CD4-positive, alpha-beta T cell (primary cell): ENCODE measurements around the gene SCAPER. TPM values are rescaled to one million over a fixed set of nuclear protein-coding genes. Genes with fewer than 3 reads are reported as not detected.

Experiments used
- ATAC-seq: fragments of 200-7000 bp; cut with Tn5 transposase; one replicate; pipeline ENCODE4 v1.10.0; 2022; ENCODE audit warnings: mild to moderate bottlenecking; ENCODE audit not compliant: poor library complexity
- CTCF ChIA-PET: fragments of 350-600 bp; sonication (Branson Sonifier 250); formaldehyde crosslinking; loops from one replicate; lab custom pipeline; 2021; ENCODE audit warnings: antibody characterized with exemption, inconsistent platforms; lab: Charles Lee
- POLR2A ChIA-PET: fragments of 350-600 bp; sonication (Branson Sonifier 250); formaldehyde crosslinking; loops from one replicate; lab custom pipeline; 2021; ENCODE audit warnings: antibody characterized with exemption, inconsistent platforms; lab: Charles Lee
- DNase-seq, 14 experiments: peaks; one replicate each; pipeline ENCODE4 v3.0.0-alpha.2; 2013 to 2020; ENCODE audit warnings: mixed read lengths in 2 of 14
- H3K27ac ChIP-seq, 2 donors: one replicate each; pipeline versions ENCODE4 v1.5.1 to v1.7.0; 2013; ENCODE audit warnings: low read length in 2 of 2, low read depth in 1 of 2, mild to moderate bottlenecking in 1 of 2
- H3K27me3 ChIP-seq, 2 experiments: 1 replicate in 1 of 2; 2 replicates in 1 of 2; pipeline versions ENCODE4 v1.6.1 to v1.7.0; 2013; ENCODE audit warnings: low read length in 2 of 2, control low read depth in 1 of 2, mild to moderate bottlenecking in 1 of 2, moderate library complexity in 1 of 2; ENCODE audit not compliant: insufficient read depth in 2 of 2, control insufficient read depth in 1 of 2
- H3K36me3 ChIP-seq: one replicate; pipeline ENCODE4 v1.6.1; 2013; ENCODE audit warnings: low read length, control low read depth; ENCODE audit not compliant: insufficient read depth
- H3K4me1 ChIP-seq: one replicate; pipeline ENCODE4 v1.6.1; 2013; ENCODE audit warnings: low read length, control low read depth; ENCODE audit not compliant: insufficient read depth
- H3K4me3 ChIP-seq: one replicate; pipeline ENCODE4 v1.5.1; 2013; ENCODE audit warnings: mild to moderate bottlenecking, low read length, moderate library complexity
- H3K9me3 ChIP-seq, 2 experiments: 1 replicate in 1 of 2; 2 replicates in 1 of 2; pipeline versions ENCODE4 v1.6.1 to v1.7.0; 2013; ENCODE audit warnings: low read length in 2 of 2, mild to moderate bottlenecking in 2 of 2, control low read depth in 1 of 2, moderate library complexity in 1 of 2; ENCODE audit not compliant: control insufficient read depth in 1 of 2, insufficient read depth in 1 of 2
- H3K27ac Mint-ChIP-seq: one replicate; pipeline ENCODE4 v1.8.0; 2020; ENCODE audit warnings: mixed read lengths
- H3K27me3 Mint-ChIP-seq: one replicate; pipeline ENCODE4 v1.8.0; 2021; ENCODE audit warnings: mixed read lengths
- H3K36me3 Mint-ChIP-seq: one replicate; pipeline ENCODE4 v1.8.0; 2021; ENCODE audit warnings: low read depth, mixed read lengths
- H3K4me1 Mint-ChIP-seq: one replicate; pipeline ENCODE4 v1.8.0; 2021; ENCODE audit warnings: low read depth, mixed read lengths
- H3K4me3 Mint-ChIP-seq: one replicate; pipeline ENCODE4 v1.8.0; 2020; ENCODE audit warnings: mild to moderate bottlenecking, mixed read lengths
- H3K9me3 Mint-ChIP-seq: one replicate; pipeline ENCODE4 v1.8.0; 2020; ENCODE audit warnings: mixed read lengths
- intact Hi-C, 2 experiments: fragments of 100-400 bp; cut with DNase I in 1 of 2; cut with micrococcal nuclease in 1 of 2; formaldehyde crosslinking; loops; one replicate each; pipeline versions ENCODE4 v1.15.1 to v1.9.0; 2023 to 2025; cut with DNase I, micrococcal nuclease
- total RNA-seq, 174 experiments: library from RNA in 2 of 174; stranded (reverse) in 2 of 174; gene quantifications; one replicate each; pipeline ENCODE4 v1.2.3 and lab custom pipeline; 2021 to 2026
- TF ChIP-seq, protein P1 (sequence below): fragments of 200-600 bp; IDR thresholded peaks from one replicate; pipeline ENCODE4 v1.8.0; 2022; ENCODE audit warnings: antibody characterized with exemption, mild to moderate bottlenecking

The SCAPER gene
- total RNA-seq, 2 experiments from 2014 or later, result 40.3 to 41.2 TPM

DNA sequence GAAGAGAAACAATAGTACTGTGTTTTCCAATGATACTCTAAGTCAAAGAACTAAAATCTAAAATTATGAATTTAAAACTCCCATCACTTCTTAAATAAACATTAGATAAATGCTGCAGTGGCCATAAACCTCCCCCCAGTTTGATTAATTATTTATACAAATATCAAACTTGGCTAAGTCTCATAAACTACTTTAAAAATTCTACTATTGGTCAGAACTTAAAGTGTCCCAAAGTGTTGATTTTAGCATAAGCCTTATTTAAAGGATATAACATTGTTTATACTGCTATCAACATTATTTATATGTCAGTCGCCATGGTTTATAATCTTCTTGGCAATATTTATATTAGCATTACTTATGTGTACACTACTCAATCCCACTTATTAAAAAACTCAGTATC, 132.4 kb downstream of the SCAPER start:
- Mint-ChIP-seq H3K27me3 (no peaks in the 10 kb centered on the region), H3K4me3 (no peak overlapping the region), H3K27ac (peak overlapping the region; percentile 5), H3K4me1 (no peaks in the 10 kb centered on the region), H3K36me3 (peaks cover 88% of the 10 kb centered on the region), H3K9me3 (peaks cover 3% of the 10 kb centered on the region)
- Histone ChIP-seq H3K4me1 (no peaks in the 10 kb centered on the region), H3K27ac (no peak overlapping the region), H3K4me3 (no peak overlapping the region), H3K27me3 (no peaks in the 10 kb centered on the region), H3K9me3 (no peaks in the 10 kb centered on the region), H3K36me3 (peaks cover 6% of the 10 kb centered on the region)
- ChIA-PET POLR2A (no interaction called here), CTCF (interaction anchor here (0.9 kb wide), 1 partner anchor 29 kb away, joined by 4 read pairs; no protein-coding TSS in a partner anchor)
- ATAC-seq (no peak), DNase-seq (no peak)
- TF ChIP-seq, protein P1, sequence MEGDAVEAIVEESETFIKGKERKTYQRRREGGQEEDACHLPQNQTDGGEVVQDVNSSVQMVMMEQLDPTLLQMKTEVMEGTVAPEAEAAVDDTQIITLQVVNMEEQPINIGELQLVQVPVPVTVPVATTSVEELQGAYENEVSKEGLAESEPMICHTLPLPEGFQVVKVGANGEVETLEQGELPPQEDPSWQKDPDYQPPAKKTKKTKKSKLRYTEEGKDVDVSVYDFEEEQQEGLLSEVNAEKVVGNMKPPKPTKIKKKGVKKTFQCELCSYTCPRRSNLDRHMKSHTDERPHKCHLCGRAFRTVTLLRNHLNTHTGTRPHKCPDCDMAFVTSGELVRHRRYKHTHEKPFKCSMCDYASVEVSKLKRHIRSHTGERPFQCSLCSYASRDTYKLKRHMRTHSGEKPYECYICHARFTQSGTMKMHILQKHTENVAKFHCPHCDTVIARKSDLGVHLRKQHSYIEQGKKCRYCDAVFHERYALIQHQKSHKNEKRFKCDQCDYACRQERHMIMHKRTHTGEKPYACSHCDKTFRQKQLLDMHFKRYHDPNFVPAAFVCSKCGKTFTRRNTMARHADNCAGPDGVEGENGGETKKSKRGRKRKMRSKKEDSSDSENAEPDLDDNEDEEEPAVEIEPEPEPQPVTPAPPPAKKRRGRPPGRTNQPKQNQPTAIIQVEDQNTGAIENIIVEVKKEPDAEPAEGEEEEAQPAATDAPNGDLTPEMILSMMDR, result no peak
- intact Hi-C loops, result no loop called here

DNA sequence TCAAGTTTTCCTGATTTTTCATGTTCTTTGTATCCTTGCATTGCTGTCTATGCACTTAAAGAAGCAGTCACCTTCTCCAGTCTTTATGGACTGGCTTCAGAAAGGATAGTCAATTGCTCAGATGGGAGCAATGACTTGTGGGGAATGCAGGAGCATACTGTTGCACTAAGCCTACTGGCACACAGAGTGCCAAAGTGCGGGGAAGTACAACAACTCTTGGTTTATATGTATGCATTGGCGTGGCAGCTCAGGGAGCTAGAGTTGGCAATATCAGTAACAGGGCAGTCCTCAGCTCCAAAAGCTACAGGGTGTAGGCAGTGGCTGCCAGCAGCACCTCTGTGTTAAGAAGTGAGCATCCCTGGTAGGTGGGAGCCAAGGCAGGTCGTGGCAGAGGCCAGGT, 141.1 kb downstream of the SCAPER start:
- H3K9me3 Mint-ChIP-seq, result peaks cover 8% of the 10 kb centered on the region
- H3K27ac Mint-ChIP-seq, result no peak overlapping the region
- H3K27me3 Mint-ChIP-seq, result no peaks in the 10 kb centered on the region
- H3K9me3 ChIP-seq, result peaks cover 7 to 10% of the 10 kb centered on the region in 2 experiments
- H3K4me3 ChIP-seq, result no peak overlapping the region
- no peaks in the 10 kb centered on the region for H3K4me1 Mint-ChIP-seq
- intact Hi-C loops, result no loop called here
- H3K36me3 ChIP-seq, result peaks cover 21% of the 10 kb centered on the region
- no peak for DNase-seq
- H3K36me3 Mint-ChIP-seq, result peaks cover 86% of the 10 kb centered on the region
- POLR2A ChIA-PET, result interaction anchor here (1.1 kb wide), 1 partner anchor 26 kb away, joined by 3 read pairs; no protein-coding TSS in a partner anchor
- H3K4me3 Mint-ChIP-seq, result no peak overlapping the region
- H3K4me1 ChIP-seq, result no peaks in the 10 kb centered on the region
- no peaks in the 10 kb centered on the region for H3K27me3 ChIP-seq
- TF ChIP-seq, protein P1, result no peak
- CTCF ChIA-PET, result no interaction called here
- no peak overlapping the region for H3K27ac ChIP-seq
- ATAC-seq, result no peak

DNA sequence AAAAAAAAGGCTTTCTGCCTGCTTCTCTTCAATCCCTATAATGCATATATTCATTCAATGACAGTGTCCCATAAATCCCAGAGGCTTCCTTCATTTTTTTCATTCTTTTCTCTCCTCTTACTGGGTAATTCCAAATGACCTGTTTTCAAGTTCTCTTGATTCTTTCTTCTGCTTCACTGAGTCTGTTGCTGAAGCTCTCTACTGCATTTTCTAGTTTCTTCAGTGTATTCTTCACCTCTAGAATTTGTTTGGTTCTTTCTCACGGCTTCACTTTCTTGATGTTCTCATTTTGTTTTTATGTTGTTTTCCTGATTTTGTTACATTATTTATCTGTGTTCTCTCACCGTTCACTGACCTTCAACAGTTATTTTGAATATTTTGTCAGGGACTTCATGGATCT, 141.6 kb downstream of the SCAPER start:
- peaks cover 8% of the 10 kb centered on the region for H3K9me3 Mint-ChIP-seq
- POLR2A ChIA-PET, result no interaction called here
- H3K27me3 Mint-ChIP-seq, result no peaks in the 10 kb centered on the region

More for the DNA sequence above, 141.6 kb downstream of the SCAPER start:
- no peaks in the 10 kb centered on the region for H3K4me1 Mint-ChIP-seq
- CTCF ChIA-PET, result no interaction called here
- ATAC-seq, result no peak
- TF ChIP-seq, protein P1, result no peak
- no peak overlapping the region for H3K27ac Mint-ChIP-seq
- Histone ChIP-seq H3K27ac (no peak overlapping the region), H3K36me3 (peaks cover 21% of the 10 kb centered on the region), H3K27me3 (no peaks in the 10 kb centered on the region), H3K9me3 (peaks cover 7 to 10% of the 10 kb centered on the region in 2 experiments), H3K4me3 (no peak overlapping the region), H3K4me1 (no peaks in the 10 kb centered on the region)
- DNase-seq, result no peak
- intact Hi-C loops, result no loop called here
- H3K4me3 Mint-ChIP-seq, result no peak overlapping the region
- peaks cover 84% of the 10 kb centered on the region for H3K36me3 Mint-ChIP-seq
